Mesodermal cell (in vitro differentiated cells): ENCODE results near the gene SCGB1C2.

ENCODE experiments used
- H3K27ac ChIP-seq: 2 replicates; pipeline ENCODE4 v1.7.0; 2013; ENCODE audit warnings: mild to moderate bottlenecking, low read depth, low read length, moderate library complexity; ENCODE audit not compliant: severe bottlenecking
- H3K36me3 ChIP-seq: 2 replicates; pipeline ENCODE4 v1.7.1; 2013; ENCODE audit warnings: mild to moderate bottlenecking, low read length, moderate library complexity; ENCODE audit not compliant: control insufficient read depth, insufficient read depth
- H3K4me1 ChIP-seq: one replicate; pipeline ENCODE4 v1.7.1; 2013; ENCODE audit warnings: mild to moderate bottlenecking, low read length; ENCODE audit not compliant: insufficient read depth, control insufficient read depth, poor library complexity, severe bottlenecking
- H3K4me3 ChIP-seq: 2 replicates; pipeline ENCODE4 v1.7.0; 2013; ENCODE audit warnings: low read length, control low read depth, mild to moderate bottlenecking; ENCODE audit not compliant: insufficient read depth, poor library complexity, severe bottlenecking; ENCODE audit errors: extremely low read depth
- H3K9me3 ChIP-seq: 2 replicates; pipeline ENCODE4 v1.7.1; 2013; ENCODE audit warnings: mild to moderate bottlenecking, low read length, moderate library complexity; ENCODE audit not compliant: control insufficient read depth
- WGBS, 2 experiments: methylation state at CpG; one replicate each; pipeline ENCODE4 v1.1.5; 2013; ENCODE audit warnings: missing lambda C conversion rate in 2 of 2; ENCODE audit not compliant: insufficient coverage in 2 of 2; 5-methylcytosine and 5-hydroxymethylcytosine counted together

Gene SCGB1C2

GRCh38 chr17:149897-150584 is 12.7 kb downstream of the SCGB1C2 start:
- Histone ChIP-seq H3K27ac (no peak overlapping the region), H3K4me3 (no peak overlapping the region), H3K9me3 (no peaks in the 10 kb centered on the region), H3K4me1 (no peaks in the 10 kb centered on the region), H3K36me3 (no peaks in the 10 kb centered on the region)
- WGBS, 2 experiments = 80 to 89% methylated on average over 8 to 9 of the region's 9 CpGs

DNA sequence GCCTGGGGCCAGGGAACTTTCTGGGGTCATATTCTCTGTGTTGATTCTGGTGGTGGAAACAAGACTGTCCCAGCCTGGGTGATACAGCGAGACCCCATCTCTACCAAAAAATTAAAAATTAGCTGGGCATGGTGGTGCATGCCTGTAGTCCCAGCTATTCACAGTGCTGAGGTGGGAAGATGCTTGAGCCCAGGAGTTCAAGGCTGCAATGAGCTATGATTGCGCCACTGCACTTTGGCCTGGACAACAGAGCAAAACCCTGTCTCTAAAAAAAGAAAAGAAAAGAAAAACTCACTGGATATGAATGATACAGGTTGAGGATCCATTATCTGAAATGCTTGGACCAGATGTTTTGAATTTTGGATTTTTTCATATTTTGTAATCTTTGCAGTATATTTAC is 13.6 kb downstream of the SCGB1C2 start:
- H3K36me3 ChIP-seq = no peaks in the 10 kb centered on the region
- no peak overlapping the region for H3K27ac ChIP-seq
- WGBS, 2 experiments = 67 to 100% methylated on average over 1 of the region's 2 CpGs
- H3K4me3 ChIP-seq = no peak overlapping the region
- H3K9me3 ChIP-seq = no peaks in the 10 kb centered on the region
- no peaks in the 10 kb centered on the region for H3K4me1 ChIP-seq

GRCh38 chr17:151886-152859 is 14.8 kb downstream of the SCGB1C2 start:
- Histone ChIP-seq H3K4me3 (no peak overlapping the region), H3K9me3 (no peaks in the 10 kb centered on the region), H3K36me3 (no peaks in the 10 kb centered on the region), H3K27ac (no peak overlapping the region), H3K4me1 (no peaks in the 10 kb centered on the region)
- 77 to 81% methylated on average over 22 of the region's 26 CpGs for WGBS, 2 experiments

- Histone ChIP-seq H3K4me3 (no peak overlapping the region), H3K9me3 (no peaks in the 10 kb centered on the region), H3K27ac (no peak overlapping the region), H3K4me1 (no peaks in the 10 kb centered on the region), H3K36me3 (no peaks in the 10 kb centered on the region)
- WGBS, 2 experiments = 90 to 93% methylated on average over 12 of the region's 12 CpGs
Observed at GRCh38 chr17:152860-153420, 15.6 kb downstream of the SCGB1C2 start.

DNA sequence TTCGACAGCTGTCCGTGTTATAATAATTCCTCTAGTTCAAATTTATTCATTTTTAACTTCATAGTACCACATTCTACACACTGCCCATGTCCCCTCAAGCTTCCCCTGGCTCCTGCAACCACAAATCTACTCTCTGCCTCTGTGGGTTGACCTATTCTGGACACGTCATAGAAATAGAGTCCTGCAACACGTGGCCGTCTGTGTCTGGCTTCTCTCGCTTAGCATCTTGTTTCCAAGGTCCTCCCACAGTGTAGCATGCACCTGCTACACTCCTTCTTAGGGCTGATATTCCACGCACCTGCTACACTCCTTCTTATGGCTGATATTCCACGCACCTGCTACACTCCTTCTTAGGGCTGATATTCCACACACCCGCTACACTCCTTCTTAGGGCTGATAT is 16.5 kb downstream of the SCGB1C2 start:
- H3K4me1 ChIP-seq = no peaks in the 10 kb centered on the region
- H3K27ac ChIP-seq = no peak overlapping the region
- WGBS, 2 experiments = 87 to 94% methylated on average over 8 to 9 of the region's 9 CpGs
- no peaks in the 10 kb centered on the region for H3K9me3 ChIP-seq
- H3K4me3 ChIP-seq = no peak overlapping the region
- H3K36me3 ChIP-seq = no peaks in the 10 kb centered on the region

DNA sequence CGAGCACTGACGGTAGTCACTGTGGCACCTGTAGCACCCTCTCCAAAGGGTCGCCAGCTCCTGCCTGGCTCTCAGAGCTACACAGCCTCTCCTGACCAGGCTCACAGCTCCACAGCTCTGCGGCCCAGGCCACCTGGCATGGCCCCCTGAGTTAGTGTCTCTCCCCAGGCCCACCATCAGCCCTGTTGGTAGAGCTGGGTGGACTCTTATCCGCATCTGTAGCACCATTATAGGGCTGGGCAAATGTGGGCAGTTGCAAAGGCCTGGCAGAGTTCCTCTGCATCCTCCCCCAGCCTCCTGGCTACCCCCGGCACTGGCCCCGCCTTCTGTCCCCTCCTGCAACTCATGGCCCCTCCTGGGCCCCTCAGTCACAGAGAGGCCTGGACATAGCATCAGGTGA is 18.2 kb downstream of the SCGB1C2 start:
- Histone ChIP-seq H3K4me3 (no peak overlapping the region), H3K36me3 (no peaks in the 10 kb centered on the region), H3K9me3 (no peaks in the 10 kb centered on the region), H3K4me1 (no peaks in the 10 kb centered on the region), H3K27ac (no peak overlapping the region)
- WGBS, 2 experiments = 93 to 94% methylated on average over 6 to 7 of the region's 7 CpGs

DNA sequence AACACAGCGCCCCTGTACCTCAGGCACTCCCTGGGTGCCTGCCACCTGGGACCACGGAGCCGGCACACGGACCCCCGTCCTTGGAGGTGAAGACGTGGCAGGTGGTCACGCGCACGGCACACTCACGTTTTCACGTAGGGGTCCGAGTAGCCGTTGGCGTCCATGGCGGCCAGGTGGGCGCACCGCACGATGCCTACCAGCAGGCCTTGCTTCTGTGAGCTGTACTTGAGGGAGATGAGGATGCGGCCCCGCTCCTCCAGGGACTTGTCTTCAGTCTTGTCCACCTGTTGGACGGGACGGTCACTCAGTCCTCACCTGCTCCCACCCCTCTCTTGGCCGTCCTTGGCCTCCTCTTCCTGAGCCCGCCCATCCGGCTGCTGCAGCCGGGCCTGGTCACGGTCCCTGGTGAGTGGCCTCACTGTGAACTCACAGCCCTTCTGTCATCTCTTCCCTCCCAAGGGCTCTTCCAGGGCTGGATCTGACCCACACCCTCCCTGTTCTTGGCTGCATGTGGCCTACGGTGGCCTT is 18.8 kb downstream of the SCGB1C2 start:
- Histone ChIP-seq H3K9me3 (no peaks in the 10 kb centered on the region), H3K4me3 (no peak overlapping the region), H3K36me3 (no peaks in the 10 kb centered on the region), H3K27ac (no peak overlapping the region), H3K4me1 (no peaks in the 10 kb centered on the region)
- WGBS, 2 experiments = 94 to 96% methylated on average over 26 to 27 of the region's 28 CpGs

- no peaks in the 10 kb centered on the region for H3K9me3 ChIP-seq
- no peak overlapping the region for H3K27ac ChIP-seq
- no peaks in the 10 kb centered on the region for H3K36me3 ChIP-seq
- 93 to 94% methylated on average over 18 to 19 of the region's 19 CpGs for WGBS, 2 experiments
- no peak overlapping the region for H3K4me3 ChIP-seq
- no peaks in the 10 kb centered on the region for H3K4me1 ChIP-seq
Observed at GRCh38 chr17:156946-157345, 19.6 kb downstream of the SCGB1C2 start.

DNA sequence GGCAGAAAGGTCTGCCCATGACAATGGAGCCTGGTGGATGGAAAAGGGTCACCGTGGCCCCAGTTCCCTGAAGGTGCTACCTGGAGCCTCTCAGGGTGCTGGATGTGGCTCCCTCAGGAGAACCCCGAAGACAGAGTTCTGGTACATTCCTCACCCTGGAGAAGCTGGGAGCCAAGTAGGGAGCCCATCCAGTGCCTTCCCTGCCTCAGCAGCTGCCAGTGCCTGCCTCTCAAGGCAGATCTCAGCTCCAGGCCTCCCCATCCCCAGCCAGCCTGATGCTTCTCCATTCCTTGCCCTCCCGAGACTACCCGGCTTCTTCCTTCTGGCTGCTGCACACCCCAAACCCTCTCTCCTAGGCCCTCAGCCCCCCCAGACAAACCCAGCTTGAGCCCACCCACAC is 20.5 kb downstream of the SCGB1C2 start:
- H3K4me1 ChIP-seq = no peaks in the 10 kb centered on the region
- H3K36me3 ChIP-seq = no peaks in the 10 kb centered on the region
- no peak overlapping the region for H3K4me3 ChIP-seq
- H3K27ac ChIP-seq = no peak overlapping the region
- 92 to 95% methylated on average over 4 of the region's 4 CpGs for whole genome bisulfite sequencing, 2 experiments
- H3K9me3 ChIP-seq = no peaks in the 10 kb centered on the region

- Histone ChIP-seq H3K4me3 (no peak overlapping the region), H3K27ac (no peak overlapping the region), H3K36me3 (no peaks in the 10 kb centered on the region), H3K4me1 (no peaks in the 10 kb centered on the region), H3K9me3 (no peaks in the 10 kb centered on the region)
- WGBS, 2 experiments = 93 to 95% methylated on average over 4 to 6 of the region's 7 CpGs
Observed at GRCh38 chr17:158379-158778, 21.0 kb downstream of the SCGB1C2 start.
